Keratinocyte (primary cell): ENCODE results near the gene PDE4C. TPM values are rescaled to one million over a fixed set of nuclear protein-coding genes. Genes with fewer than 3 reads are reported as not detected.

ENCODE experiments used
- DNase-seq: peaks from one replicate; pipeline ENCODE4 v3.0.0-alpha.2; 2011; ENCODE audit warnings: low read depth, missing footprints, low spot score
- FAIRE-seq: peaks from 2 replicates; lab custom pipeline; 2011; peaks lifted over from hg19 to GRCh38; lab: Jason Lieb, UNC
- H2AFZ ChIP-seq: 2 replicates; pipeline ENCODE4 v1.6.0; 2012; ENCODE audit warnings: low read length, control low read depth, inconsistent platforms; ENCODE audit not compliant: control insufficient read depth
- H3K27ac ChIP-seq: 2 replicates; pipeline ENCODE4 v1.5.1; 2011; ENCODE audit warnings: low read length; ENCODE audit not compliant: control insufficient read depth, insufficient read depth
- H3K27me3 ChIP-seq: 3 replicates; pipeline ENCODE4 v1.6.0; 2011; ENCODE audit warnings: low read length; ENCODE audit not compliant: control insufficient read depth, insufficient read depth; ENCODE audit errors: extremely low read depth
- H3K36me3 ChIP-seq, 2 experiments: 2 replicates in 1 of 2; 3 replicates in 1 of 2; pipeline ENCODE4 v1.5.1; 2011; ENCODE audit warnings: low read length in 2 of 2, mild to moderate bottlenecking in 1 of 2; ENCODE audit not compliant: control insufficient read depth in 2 of 2, insufficient read depth in 2 of 2; ENCODE audit errors: extremely low read depth in 1 of 2
- H3K4me1 ChIP-seq: 3 replicates; pipeline ENCODE4 v1.5.1; 2011; ENCODE audit warnings: low read length; ENCODE audit not compliant: control insufficient read depth, insufficient read depth; ENCODE audit errors: extremely low read depth
- H3K4me2 ChIP-seq: 3 replicates; pipeline ENCODE4 v1.6.0; 2011; ENCODE audit warnings: low read depth, low read length; ENCODE audit not compliant: control insufficient read depth, insufficient read depth; ENCODE audit errors: extremely low read depth
- H3K4me3 ChIP-seq, 3 experiments: fragments of 200-600 bp in 1 of 3; sonication (generic) in 1 of 3; 2 replicates in 2 of 3; 3 replicates in 1 of 3; pipeline ENCODE4 v1.5.1; 2011 to 2016; ENCODE audit warnings: low read length in 3 of 3, mild to moderate bottlenecking in 3 of 3, control low read depth in 2 of 3, inconsistent platforms in 1 of 3, low read depth in 1 of 3, mixed read lengths in 1 of 3, mixed run types in 1 of 3, moderate library complexity in 1 of 3; ENCODE audit not compliant: control insufficient read depth in 2 of 3, insufficient read depth in 2 of 3; ENCODE audit errors: extremely low read depth in 1 of 3
- H3K79me2 ChIP-seq: 2 replicates; pipeline ENCODE4 v1.6.0; 2012; ENCODE audit warnings: low read length; ENCODE audit not compliant: control insufficient read depth, insufficient read depth
- H3K9ac ChIP-seq: 3 replicates; pipeline ENCODE4 v1.6.0; 2011; ENCODE audit warnings: low read length; ENCODE audit not compliant: control insufficient read depth, insufficient read depth; ENCODE audit errors: extremely low read depth
- H3K9me1 ChIP-seq: 3 replicates; pipeline ENCODE4 v1.6.0; 2011; ENCODE audit warnings: low read length; ENCODE audit not compliant: control insufficient read depth, insufficient read depth; ENCODE audit errors: extremely low read depth
- H3K9me3 ChIP-seq: 2 replicates; pipeline ENCODE4 v1.5.1; 2012; ENCODE audit warnings: low read depth, low read length; ENCODE audit not compliant: control insufficient read depth
- H4K20me1 ChIP-seq: 3 replicates; pipeline ENCODE4 v1.6.0; 2011; ENCODE audit warnings: low read length; ENCODE audit not compliant: control insufficient read depth, insufficient read depth; ENCODE audit errors: extremely low read depth
- EZH2 ChIP-seq: IDR thresholded peaks from one replicate; pipeline ENCODE4 v1.6.1; 2012; ENCODE audit warnings: inconsistent platforms, mild to moderate bottlenecking, low read length, moderate library complexity
- dilution Hi-C: fragments of 300-500 bp; cut with MboI; formaldehyde crosslinking; loops from one replicate; pipeline ENCODE4 v1.7.0; 2020; ENCODE audit warnings: low sequenced_read_pairs; ENCODE audit not compliant: extremely low pct_ligation_motif_present
- polyA plus RNA-seq, 5 experiments: library from polyadenylated mRNA; depleted of rRNA in 3 of 5; stranded (reverse) in 3 of 5; stranded (forward) in 1 of 5; unstranded in 1 of 5; fragments of >200 nt; gene quantifications; 1 replicate in 1 of 5; 2 replicates in 3 of 5; 3 replicates in 1 of 5; pipeline versions ENCODE4 v1.2.1 to v1.2.3, GENCODE V29; 2011 to 2012; ENCODE audit warnings: missing spikeins in 2 of 5, low read depth in 1 of 5, low replicate concordance in 1 of 5
- TF ChIP-seq, protein P1 (sequence below), 3 experiments: IDR thresholded peaks in 1 of 3; conservative IDR thresholded peaks in 1 of 3; optimal IDR thresholded peaks in 1 of 3; 2 replicates in 2 of 3; 3 replicates in 1 of 3; pipeline versions ENCODE3 to v1.5.1; 2011; ENCODE audit warnings: low read length in 3 of 3, mild to moderate bottlenecking in 3 of 3, moderate library complexity in 2 of 3, control low read depth in 1 of 3, inconsistent platforms in 1 of 3; ENCODE audit not compliant: insufficient read depth in 2 of 3; ENCODE audit errors: extremely low read depth in 1 of 3

Gene PDE4C
- polyA plus RNA-seq, 1 donor (not counting 4 experiments of a cell fraction or from before 2014, with no cell fraction given), result not detected

DNA sequence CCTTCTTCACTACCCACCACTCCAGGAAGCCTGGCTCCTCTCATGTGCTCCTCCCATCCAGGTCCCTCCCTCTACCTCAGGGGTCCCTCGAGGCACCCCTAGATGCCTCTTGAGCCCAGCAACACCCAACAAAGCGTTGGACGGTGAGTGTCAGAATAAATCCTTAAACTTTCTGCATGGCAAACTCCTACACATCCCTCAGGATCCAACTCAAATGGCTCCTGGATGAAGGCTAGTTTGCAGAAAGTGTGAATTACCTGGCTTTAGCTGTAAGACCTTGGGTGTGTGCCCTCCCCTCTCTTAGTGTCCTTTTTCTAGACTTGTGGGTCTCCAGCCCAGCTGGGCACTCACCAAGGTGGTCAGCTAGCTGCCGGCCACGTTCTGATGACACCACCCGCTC is 27.9 kb downstream of the PDE4C start:
- Histone ChIP-seq H3K4me2 (no peak overlapping the region), H3K36me3 (peaks cover 4 to 9% of the 10 kb centered on the region in 2 experiments), H3K9ac (no peak overlapping the region), H3K27ac (no peak overlapping the region), H3K4me1 (peaks cover 17% of the 10 kb centered on the region), H4K20me1 (no peaks in the 10 kb centered on the region), H3K9me1 (peaks cover 4% of the 10 kb centered on the region), H3K79me2 (peaks cover 6% of the 10 kb centered on the region), H3K9me3 (no peaks in the 10 kb centered on the region), H3K4me3 (no peak overlapping the region), H3K27me3 (peaks cover 2% of the 10 kb centered on the region), H2AFZ (no peak overlapping the region)
- dilution Hi-C loops, result no loop called here
- no peak for DNase-seq
- no peak for FAIRE-seq
- no peak for TF ChIP-seq EZH2
- TF ChIP-seq, protein P1, sequence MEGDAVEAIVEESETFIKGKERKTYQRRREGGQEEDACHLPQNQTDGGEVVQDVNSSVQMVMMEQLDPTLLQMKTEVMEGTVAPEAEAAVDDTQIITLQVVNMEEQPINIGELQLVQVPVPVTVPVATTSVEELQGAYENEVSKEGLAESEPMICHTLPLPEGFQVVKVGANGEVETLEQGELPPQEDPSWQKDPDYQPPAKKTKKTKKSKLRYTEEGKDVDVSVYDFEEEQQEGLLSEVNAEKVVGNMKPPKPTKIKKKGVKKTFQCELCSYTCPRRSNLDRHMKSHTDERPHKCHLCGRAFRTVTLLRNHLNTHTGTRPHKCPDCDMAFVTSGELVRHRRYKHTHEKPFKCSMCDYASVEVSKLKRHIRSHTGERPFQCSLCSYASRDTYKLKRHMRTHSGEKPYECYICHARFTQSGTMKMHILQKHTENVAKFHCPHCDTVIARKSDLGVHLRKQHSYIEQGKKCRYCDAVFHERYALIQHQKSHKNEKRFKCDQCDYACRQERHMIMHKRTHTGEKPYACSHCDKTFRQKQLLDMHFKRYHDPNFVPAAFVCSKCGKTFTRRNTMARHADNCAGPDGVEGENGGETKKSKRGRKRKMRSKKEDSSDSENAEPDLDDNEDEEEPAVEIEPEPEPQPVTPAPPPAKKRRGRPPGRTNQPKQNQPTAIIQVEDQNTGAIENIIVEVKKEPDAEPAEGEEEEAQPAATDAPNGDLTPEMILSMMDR (optimal IDR thresholded peaks at IDR 0.05 in 1 of 3, IDR thresholded peaks at IDR 0.05 in 1 of 3, conservative IDR thresholded peaks at IDR 0.05 in 1 of 3; ENCODE audit: extremely low read depth in 1 of 3, insufficient read depth in 2 of 3, low read length in 3 of 3), result no peak

DNA sequence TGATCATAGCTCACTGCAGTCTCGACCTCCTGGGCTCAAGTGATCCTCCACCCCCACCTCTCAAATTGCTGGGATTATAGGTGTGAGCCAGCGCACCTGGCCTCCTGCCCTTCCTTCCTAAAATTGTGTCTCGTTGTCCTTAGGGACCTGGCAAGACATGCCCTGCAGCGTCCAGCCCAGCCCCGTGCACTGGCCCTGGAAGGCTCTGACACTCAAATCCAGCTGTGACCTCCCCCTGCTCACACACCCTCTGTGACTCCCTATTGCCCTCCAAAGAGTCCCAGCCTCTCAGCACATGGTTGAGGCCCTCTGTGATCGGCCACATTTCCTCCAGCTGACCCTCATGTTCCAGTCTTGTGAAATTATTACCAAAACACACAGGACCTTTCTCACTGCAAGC is 28.3 kb downstream of the PDE4C start:
- DNase-seq, result no peak
- peaks cover 2% of the 10 kb centered on the region for H3K27me3 ChIP-seq
- peaks cover 6% of the 10 kb centered on the region for H3K79me2 ChIP-seq
- no peak overlapping the region for H3K9ac ChIP-seq
- H3K27ac ChIP-seq, result no peak overlapping the region
- dilution Hi-C loops, result no loop called here
- H2AFZ ChIP-seq, result no peak overlapping the region
- no peak for TF ChIP-seq EZH2
- TF ChIP-seq, protein P1 (optimal IDR thresholded peaks at IDR 0.05 in 1 of 3, IDR thresholded peaks at IDR 0.05 in 1 of 3, conservative IDR thresholded peaks at IDR 0.05 in 1 of 3; ENCODE audit: extremely low read depth in 1 of 3, insufficient read depth in 2 of 3, low read length in 3 of 3), result no peak
- no peaks in the 10 kb centered on the region for H4K20me1 ChIP-seq
- peaks cover 4% of the 10 kb centered on the region for H3K9me1 ChIP-seq
- no peak for FAIRE-seq
- peaks cover 4 to 9% of the 10 kb centered on the region in 2 experiments for H3K36me3 ChIP-seq
- no peaks in the 10 kb centered on the region for H3K9me3 ChIP-seq
- H3K4me3 ChIP-seq, result no peak overlapping the region
- no peak overlapping the region for H3K4me2 ChIP-seq
- H3K4me1 ChIP-seq, result peaks cover 13% of the 10 kb centered on the region
